GM10248 (cell line): Measurements from ENCODE around the gene LTBP1.
"Not testable (repeated sequence)": the region's sequence is repeated elsewhere in the genome, so short reads cannot be mapped to it uniquely, and the experiment has no call there.

ENCODE experiments used
- CTCF ChIA-PET: fragments of 300-600 bp; sonication (Branson Sonifier 250); formaldehyde crosslinking; extraction: SDS; loops from one replicate; lab custom pipeline; 2021; ENCODE audit warnings: antibody characterized with exemption; lab: Yijun Ruan, JAX
- POLR2A ChIA-PET: fragments of 350-650 bp; sonication (Branson Sonifier 250); formaldehyde crosslinking; extraction: SDS; loops from one replicate; lab custom pipeline; 2020; ENCODE audit warnings: antibody characterized with exemption; lab: Yijun Ruan, JAX
- DNase-seq: peaks from one replicate; pipeline ENCODE4 v3.0.0; 2012; ENCODE audit errors: extremely low spot score
- TF ChIP-seq, protein P1 (sequence below): IDR thresholded peaks from 2 replicates; pipeline ENCODE4 v1.5.1; 2012; ENCODE audit warnings: mild to moderate bottlenecking, low read depth; ENCODE audit errors: extremely low read depth, missing control alignments, control extremely low read depth

Gene LTBP1

DNA sequence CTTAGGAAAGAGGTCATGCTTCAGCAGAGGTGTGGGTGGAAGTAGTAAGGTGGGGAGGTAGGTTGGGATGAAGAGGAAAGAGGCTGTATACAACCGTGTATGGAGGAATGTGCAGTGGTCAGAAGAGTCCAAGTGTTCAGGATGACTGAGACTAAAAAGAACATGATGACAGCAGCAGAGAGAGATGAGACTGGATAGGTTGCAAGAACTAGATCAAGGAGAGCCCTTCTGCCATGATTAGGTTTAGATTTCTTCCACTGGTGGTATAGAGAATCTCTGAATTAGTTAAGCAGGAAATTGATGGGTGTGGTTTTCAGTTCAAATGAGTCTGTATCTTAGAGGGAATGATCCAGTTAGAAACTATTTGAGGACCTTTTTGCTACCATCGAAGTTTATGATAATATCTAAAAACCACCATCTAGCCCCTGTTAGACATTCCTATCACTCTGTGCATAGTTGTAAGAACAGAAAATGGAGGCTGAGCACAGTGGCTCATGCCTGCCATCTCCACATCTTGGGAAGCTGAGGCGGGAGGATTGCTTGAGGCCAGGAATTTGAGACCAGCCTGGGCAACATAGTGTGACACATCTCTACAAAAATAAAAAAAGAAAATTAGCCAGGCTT lies 221.0 kb downstream of the LTBP1 start:
- TF ChIP-seq, protein P1, sequence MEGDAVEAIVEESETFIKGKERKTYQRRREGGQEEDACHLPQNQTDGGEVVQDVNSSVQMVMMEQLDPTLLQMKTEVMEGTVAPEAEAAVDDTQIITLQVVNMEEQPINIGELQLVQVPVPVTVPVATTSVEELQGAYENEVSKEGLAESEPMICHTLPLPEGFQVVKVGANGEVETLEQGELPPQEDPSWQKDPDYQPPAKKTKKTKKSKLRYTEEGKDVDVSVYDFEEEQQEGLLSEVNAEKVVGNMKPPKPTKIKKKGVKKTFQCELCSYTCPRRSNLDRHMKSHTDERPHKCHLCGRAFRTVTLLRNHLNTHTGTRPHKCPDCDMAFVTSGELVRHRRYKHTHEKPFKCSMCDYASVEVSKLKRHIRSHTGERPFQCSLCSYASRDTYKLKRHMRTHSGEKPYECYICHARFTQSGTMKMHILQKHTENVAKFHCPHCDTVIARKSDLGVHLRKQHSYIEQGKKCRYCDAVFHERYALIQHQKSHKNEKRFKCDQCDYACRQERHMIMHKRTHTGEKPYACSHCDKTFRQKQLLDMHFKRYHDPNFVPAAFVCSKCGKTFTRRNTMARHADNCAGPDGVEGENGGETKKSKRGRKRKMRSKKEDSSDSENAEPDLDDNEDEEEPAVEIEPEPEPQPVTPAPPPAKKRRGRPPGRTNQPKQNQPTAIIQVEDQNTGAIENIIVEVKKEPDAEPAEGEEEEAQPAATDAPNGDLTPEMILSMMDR: no peak
- ChIA-PET CTCF (no interaction called here), POLR2A (no interaction called here)
- no peak for DNase-seq

DNA sequence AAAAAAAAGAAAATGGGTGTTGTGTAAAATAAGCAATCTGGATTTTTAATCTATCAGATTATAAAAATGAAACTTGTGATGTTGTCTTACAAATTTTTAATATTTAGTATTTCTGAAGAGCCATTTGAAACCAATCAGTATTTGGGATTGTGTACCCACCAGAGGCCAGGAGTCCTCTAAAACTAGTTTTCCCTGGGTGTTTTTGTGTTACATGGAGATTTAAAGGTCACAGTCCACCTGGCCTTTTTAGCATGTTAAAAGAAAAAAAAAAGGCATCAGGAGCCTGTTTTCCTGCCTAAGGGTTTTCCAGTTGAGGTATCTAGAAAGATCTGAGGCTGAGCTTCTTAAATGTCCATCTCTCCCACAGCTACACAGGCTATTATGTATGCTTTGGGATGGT lies 221.7 kb downstream of the LTBP1 start:
- CTCF ChIA-PET: no interaction called here
- no peak for DNase-seq
- POLR2A ChIA-PET: no interaction called here
- TF ChIP-seq, protein P1: no peak

DNA sequence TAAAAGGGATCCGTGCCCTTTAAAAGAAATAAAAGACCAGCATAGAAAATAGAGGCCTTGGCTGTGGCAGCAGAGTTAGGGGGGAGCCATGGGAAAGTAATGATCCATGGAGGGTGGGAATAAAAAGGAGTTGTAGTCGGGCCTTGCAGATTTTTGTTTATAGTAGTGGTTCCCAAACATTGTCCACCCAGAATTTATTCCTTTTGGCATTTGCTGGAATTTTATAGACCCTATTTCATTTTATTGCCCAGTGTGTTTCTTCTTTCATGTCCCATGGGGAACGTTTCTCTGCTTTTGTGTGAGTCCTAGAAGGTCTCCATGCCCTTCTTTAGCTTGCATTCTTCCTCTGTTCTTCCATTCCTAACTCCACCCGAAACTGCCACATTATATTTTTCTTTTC lies 222.2 kb downstream of the LTBP1 start:
- TF ChIP-seq, protein P1: no peak
- ChIA-PET POLR2A (no interaction called here), CTCF (no interaction called here)
- no peak for DNase-seq

DNA sequence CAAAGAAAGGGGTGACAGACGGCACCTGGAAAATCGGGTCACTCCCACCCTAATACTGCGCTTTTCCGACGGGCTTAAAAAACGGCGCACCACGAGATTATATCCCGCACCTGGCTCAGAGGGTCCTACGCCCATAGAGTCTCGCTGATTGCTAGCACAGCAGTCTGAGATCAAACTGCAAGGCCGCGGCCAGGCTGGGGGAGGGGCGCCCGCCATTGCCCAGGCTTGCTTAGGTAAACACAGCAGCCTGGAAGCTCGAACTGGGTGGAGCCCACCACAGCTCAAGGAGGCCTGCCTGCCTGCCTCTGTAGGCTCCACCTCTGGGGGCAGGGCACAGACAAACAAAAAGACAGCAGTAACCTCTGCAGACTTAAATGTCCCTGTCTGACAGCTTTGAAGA lies 223.5 kb downstream of the LTBP1 start:
- CTCF ChIA-PET, DNase-seq, POLR2A ChIA-PET: not testable (repeated sequence)

DNA sequence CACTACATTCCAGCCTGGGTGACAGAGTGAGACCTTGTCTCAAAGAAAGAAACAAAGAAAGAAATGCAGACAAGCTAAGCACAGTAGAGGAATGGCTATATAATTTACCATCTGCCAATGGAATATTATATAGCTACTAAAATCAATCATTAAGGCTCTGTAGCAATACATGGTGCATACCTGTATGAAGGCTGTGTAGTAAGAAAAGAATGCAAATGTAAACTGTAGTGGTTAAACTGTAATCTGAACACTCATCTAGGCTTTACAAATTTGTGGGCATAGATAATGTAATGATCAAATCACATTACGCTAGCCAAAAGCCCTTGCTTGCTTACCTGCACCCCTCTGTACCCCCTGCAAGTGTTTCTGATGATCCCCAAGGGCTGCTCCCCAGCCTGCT lies 230.9 kb downstream of the LTBP1 start:
- TF ChIP-seq, protein P1: no peak
- POLR2A ChIA-PET: no interaction called here
- no peak for DNase-seq
- CTCF ChIA-PET: interaction anchor here (0.9 kb wide), 1 partner anchor 11 kb away, joined by 3 read pairs; no protein-coding TSS in a partner anchor

DNA sequence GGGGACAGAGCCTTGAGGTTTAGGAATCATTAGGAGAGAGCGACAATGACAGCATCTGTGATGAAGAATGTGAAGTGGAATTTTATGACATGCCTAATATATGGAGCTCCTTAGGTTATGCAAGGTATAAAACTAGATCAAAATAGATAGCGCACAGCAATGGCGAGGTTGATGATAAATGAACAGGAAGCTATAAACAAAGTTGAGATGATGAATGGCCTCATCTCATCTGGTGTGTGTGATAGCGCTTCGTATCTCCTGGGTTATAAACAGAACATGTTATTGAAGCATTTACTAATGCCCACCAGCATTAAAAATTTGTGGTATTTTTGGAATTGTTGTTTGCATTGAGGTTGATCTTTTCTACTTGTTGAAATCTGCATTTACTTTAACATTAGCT lies 231.5 kb downstream of the LTBP1 start:
- DNase-seq: no peak
- TF ChIP-seq, protein P1: no peak
- ChIA-PET POLR2A (no interaction called here), CTCF (no interaction called here)

DNA sequence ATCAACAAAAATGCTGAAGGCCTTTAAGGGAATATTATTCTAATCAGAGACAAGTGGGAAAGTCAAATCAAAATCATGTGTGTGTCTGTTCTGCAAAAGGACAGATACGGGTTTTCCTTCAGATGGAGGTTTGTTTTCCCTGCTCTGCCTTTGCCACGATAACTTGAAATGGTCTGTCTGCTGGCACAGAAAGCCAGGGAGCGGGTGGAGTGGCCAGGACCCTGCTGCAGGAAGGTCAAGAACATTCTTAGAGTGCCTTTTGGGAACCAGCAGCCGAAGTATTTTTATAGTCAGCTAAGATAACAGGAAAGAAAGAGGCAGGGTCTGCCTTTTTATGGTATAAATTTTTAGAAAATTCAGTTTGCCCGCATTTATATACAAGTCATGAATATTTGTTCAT lies 234.2 kb downstream of the LTBP1 start:
- TF ChIP-seq, protein P1: no peak

More for the DNA sequence above, 234.2 kb downstream of the LTBP1 start:
- ChIA-PET POLR2A (no interaction called here), CTCF (interaction anchor here (0.6 to 1.2 kb wide), 2 partner anchors 18 to 31 kb away, joined by 3 read pairs; no protein-coding TSS in a partner anchor)
- no peak for DNase-seq
